Neural cell (in vitro differentiated cells): Measurements from ENCODE around the gene OPN4. TPM values are rescaled to one million over a fixed set of nuclear protein-coding genes. Genes with fewer than 3 reads are reported as not detected.

Experiments
- H2AFZ ChIP-seq: fragments of 200-600, 300-800 bp; sonication (generic), shearing (Covaris generic); 2 replicates; pipeline ENCODE4 v1.6.0; 2014; ENCODE audit warnings: low read depth, mild to moderate bottlenecking, antibody characterized with exemption, low read length, moderate library complexity
- H3F3A ChIP-seq: fragments of 200-600 bp; shearing (Covaris generic); 2 replicates; pipeline ENCODE4 v1.6.1; 2016; ENCODE audit warnings: mild to moderate bottlenecking, moderate library complexity, mixed read lengths, antibody characterized with exemption, low read length; ENCODE audit not compliant: insufficient read depth, poor library complexity, severe bottlenecking
- H3K27ac ChIP-seq: fragments of 200-600, 300-800 bp; sonication (generic), shearing (Covaris generic); 2 replicates; pipeline ENCODE4 v1.5.1; 2014; ENCODE audit warnings: mild to moderate bottlenecking, low read length, moderate library complexity
- H3K27me3 ChIP-seq: fragments of 300-800, 200-600 bp; sonication (generic), shearing (Covaris generic); 2 replicates; pipeline ENCODE4 v1.6.0; 2014; ENCODE audit warnings: mild to moderate bottlenecking, low read depth, low read length, moderate library complexity; ENCODE audit not compliant: insufficient read depth
- H3K36me3 ChIP-seq: fragments of 300-800, 200-600 bp; sonication (generic), shearing (Covaris generic); 2 replicates; pipeline ENCODE4 v1.5.1; 2014; ENCODE audit warnings: mild to moderate bottlenecking, antibody characterized with exemption, low read length, moderate library complexity; ENCODE audit not compliant: insufficient read depth
- H3K4me2 ChIP-seq: fragments of 300-800, 200-600 bp; sonication (generic), shearing (Covaris generic); 2 replicates; pipeline ENCODE4 v1.6.0; 2014; ENCODE audit warnings: mild to moderate bottlenecking, low read length
- H3K4me3 ChIP-seq: fragments of 300-800, 200-600 bp; sonication (generic), shearing (Covaris generic); 2 replicates; pipeline ENCODE4 v1.5.1; 2014; ENCODE audit warnings: mild to moderate bottlenecking, low read length, moderate library complexity
- H3K79me2 ChIP-seq: fragments of 200-600 bp; shearing (Covaris generic); replicated peaks from 2 replicates; pipeline ENCODE4 v1.6.0; 2014; ENCODE audit warnings: mild to moderate bottlenecking, low read length, moderate library complexity; ENCODE audit not compliant: insufficient read depth
- H3K9ac ChIP-seq: fragments of 300-800, 200-600 bp; sonication (generic), shearing (Covaris generic); 2 replicates; pipeline ENCODE4 v1.6.1; 2016; ENCODE audit warnings: mild to moderate bottlenecking, low read length, mixed read lengths
- H3K9me2 ChIP-seq: fragments of 200-600 bp; shearing (Covaris generic); 2 replicates; pipeline ENCODE4 v1.6.1; 2016; ENCODE audit warnings: mild to moderate bottlenecking, low read length, mixed read lengths; ENCODE audit not compliant: insufficient read depth
- H3K9me3 ChIP-seq: fragments of 200-600, 300-800 bp; sonication (generic), shearing (Covaris generic); 2 replicates; pipeline ENCODE4 v1.6.1; 2016; ENCODE audit warnings: mild to moderate bottlenecking, mixed run types, low read length, moderate library complexity, mixed read lengths
- H4K20me1 ChIP-seq: fragments of 200-600 bp; shearing (Covaris generic); 2 replicates; pipeline ENCODE4 v1.6.1; 2016; ENCODE audit warnings: mild to moderate bottlenecking, mixed run types; ENCODE audit not compliant: insufficient read depth
- EP300 ChIP-seq: fragments of 450-650 bp; conservative IDR thresholded peaks from 2 replicates; pipeline ENCODE4 v1.6.1; 2014; ENCODE audit warnings: antibody characterized with exemption, mild to moderate bottlenecking, moderate library complexity; ENCODE audit not compliant: poor library complexity, severe bottlenecking
- EZH2 ChIP-seq: fragments of 200-600, 300-800 bp; shearing (Covaris generic), sonication (generic); IDR thresholded peaks from 2 replicates; pipeline ENCODE4 v1.6.1; 2014; ENCODE audit warnings: antibody characterized with exemption, low read length, borderline replicate concordance, mild to moderate bottlenecking; ENCODE audit not compliant: insufficient read depth, poor library complexity, severe bottlenecking
- MXI1 ChIP-seq: fragments of 450-650 bp; conservative IDR thresholded peaks from 2 replicates; pipeline ENCODE4 v1.6.1; 2014; ENCODE audit warnings: antibody characterized with exemption, mild to moderate bottlenecking; ENCODE audit not compliant: poor library complexity, severe bottlenecking
- POLR2AphosphoS5 ChIP-seq: IDR thresholded peaks from 2 replicates; pipeline ENCODE4 v1.6.1; 2012
- RAD21 ChIP-seq: fragments of 450-650 bp; conservative IDR thresholded peaks from 2 replicates; pipeline ENCODE4 v1.6.1; 2014; ENCODE audit warnings: antibody characterized with exemption, mild to moderate bottlenecking, moderate library complexity
- SMC3 ChIP-seq: fragments of 450-650 bp; conservative IDR thresholded peaks from 2 replicates; pipeline ENCODE4 v1.6.1; 2014; ENCODE audit warnings: antibody characterized with exemption, mild to moderate bottlenecking, moderate library complexity; ENCODE audit not compliant: poor library complexity
- TAF1 ChIP-seq: IDR thresholded peaks from 2 replicates; pipeline ENCODE4 v1.6.1; 2012; ENCODE audit warnings: low read depth
- polyA plus RNA-seq: library from polyadenylated mRNA; depleted of rRNA; stranded (reverse); fragments of >200 nt; gene quantifications from 2 replicates; pipeline ENCODE4 v1.2.3, GENCODE V29; 2014
- TF ChIP-seq, protein P1 (sequence below): IDR thresholded peaks from 2 replicates; pipeline ENCODE4 v1.6.1; 2012; ENCODE audit warnings: borderline replicate concordance
- TF ChIP-seq, protein P2 (sequence below): fragments of 450-650 bp; IDR thresholded peaks from 2 replicates; pipeline ENCODE4 v1.5.1; 2014; ENCODE audit warnings: antibody characterized with exemption, mild to moderate bottlenecking, moderate library complexity; ENCODE audit not compliant: poor library complexity, severe bottlenecking

Gene OPN4
- polyA plus RNA-seq, 1 donor from 2014 or later, result not detected

DNA sequence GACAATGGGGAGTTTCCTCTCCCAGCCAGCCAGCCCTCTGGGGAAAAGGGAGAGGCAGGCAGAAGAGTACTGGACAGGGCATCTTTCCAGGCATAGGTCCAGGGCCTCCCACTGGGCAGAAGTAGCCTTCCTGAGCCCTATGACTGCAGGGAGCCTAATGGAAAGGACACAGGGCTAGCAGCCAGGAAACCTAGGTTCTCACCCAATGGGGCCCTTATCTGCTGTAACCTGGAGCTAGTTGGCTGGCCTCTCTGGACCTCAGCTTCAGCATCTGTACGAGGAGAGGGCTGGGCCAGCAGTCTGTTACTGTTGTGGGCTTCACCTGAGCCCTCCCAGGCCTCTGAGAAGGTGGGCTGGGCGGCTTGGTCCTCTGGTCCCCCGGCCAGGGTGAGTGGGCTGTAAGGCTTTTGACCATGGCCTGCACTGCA, 36.3 kb downstream of the OPN4 start:
- H3K9me2 ChIP-seq, result no peaks in the 10 kb centered on the region
- H4K20me1 ChIP-seq, result no peaks in the 10 kb centered on the region
- no peaks in the 10 kb centered on the region for H3K36me3 ChIP-seq
- H3K4me2 ChIP-seq, result no peak overlapping the region
- H3K79me2 ChIP-seq, result no peaks in the 10 kb centered on the region
- no peak overlapping the region for H2AFZ ChIP-seq
- no peak overlapping the region for H3K27ac ChIP-seq
- no peaks in the 10 kb centered on the region for H3F3A ChIP-seq
- H3K4me3 ChIP-seq, result no peak overlapping the region
- TF ChIP-seq POLR2AphosphoS5, result no peak
- TF ChIP-seq, protein P1, sequence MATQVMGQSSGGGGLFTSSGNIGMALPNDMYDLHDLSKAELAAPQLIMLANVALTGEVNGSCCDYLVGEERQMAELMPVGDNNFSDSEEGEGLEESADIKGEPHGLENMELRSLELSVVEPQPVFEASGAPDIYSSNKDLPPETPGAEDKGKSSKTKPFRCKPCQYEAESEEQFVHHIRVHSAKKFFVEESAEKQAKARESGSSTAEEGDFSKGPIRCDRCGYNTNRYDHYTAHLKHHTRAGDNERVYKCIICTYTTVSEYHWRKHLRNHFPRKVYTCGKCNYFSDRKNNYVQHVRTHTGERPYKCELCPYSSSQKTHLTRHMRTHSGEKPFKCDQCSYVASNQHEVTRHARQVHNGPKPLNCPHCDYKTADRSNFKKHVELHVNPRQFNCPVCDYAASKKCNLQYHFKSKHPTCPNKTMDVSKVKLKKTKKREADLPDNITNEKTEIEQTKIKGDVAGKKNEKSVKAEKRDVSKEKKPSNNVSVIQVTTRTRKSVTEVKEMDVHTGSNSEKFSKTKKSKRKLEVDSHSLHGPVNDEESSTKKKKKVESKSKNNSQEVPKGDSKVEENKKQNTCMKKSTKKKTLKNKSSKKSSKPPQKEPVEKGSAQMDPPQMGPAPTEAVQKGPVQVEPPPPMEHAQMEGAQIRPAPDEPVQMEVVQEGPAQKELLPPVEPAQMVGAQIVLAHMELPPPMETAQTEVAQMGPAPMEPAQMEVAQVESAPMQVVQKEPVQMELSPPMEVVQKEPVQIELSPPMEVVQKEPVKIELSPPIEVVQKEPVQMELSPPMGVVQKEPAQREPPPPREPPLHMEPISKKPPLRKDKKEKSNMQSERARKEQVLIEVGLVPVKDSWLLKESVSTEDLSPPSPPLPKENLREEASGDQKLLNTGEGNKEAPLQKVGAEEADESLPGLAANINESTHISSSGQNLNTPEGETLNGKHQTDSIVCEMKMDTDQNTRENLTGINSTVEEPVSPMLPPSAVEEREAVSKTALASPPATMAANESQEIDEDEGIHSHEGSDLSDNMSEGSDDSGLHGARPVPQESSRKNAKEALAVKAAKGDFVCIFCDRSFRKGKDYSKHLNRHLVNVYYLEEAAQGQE, result no peak
- no peak for TF ChIP-seq MXI1
- TF ChIP-seq RAD21, result no peak
- no peaks in the 10 kb centered on the region for H3K27me3 ChIP-seq
- H3K9me3 ChIP-seq, result no peaks in the 10 kb centered on the region
- no peak overlapping the region for H3K9ac ChIP-seq

DNA sequence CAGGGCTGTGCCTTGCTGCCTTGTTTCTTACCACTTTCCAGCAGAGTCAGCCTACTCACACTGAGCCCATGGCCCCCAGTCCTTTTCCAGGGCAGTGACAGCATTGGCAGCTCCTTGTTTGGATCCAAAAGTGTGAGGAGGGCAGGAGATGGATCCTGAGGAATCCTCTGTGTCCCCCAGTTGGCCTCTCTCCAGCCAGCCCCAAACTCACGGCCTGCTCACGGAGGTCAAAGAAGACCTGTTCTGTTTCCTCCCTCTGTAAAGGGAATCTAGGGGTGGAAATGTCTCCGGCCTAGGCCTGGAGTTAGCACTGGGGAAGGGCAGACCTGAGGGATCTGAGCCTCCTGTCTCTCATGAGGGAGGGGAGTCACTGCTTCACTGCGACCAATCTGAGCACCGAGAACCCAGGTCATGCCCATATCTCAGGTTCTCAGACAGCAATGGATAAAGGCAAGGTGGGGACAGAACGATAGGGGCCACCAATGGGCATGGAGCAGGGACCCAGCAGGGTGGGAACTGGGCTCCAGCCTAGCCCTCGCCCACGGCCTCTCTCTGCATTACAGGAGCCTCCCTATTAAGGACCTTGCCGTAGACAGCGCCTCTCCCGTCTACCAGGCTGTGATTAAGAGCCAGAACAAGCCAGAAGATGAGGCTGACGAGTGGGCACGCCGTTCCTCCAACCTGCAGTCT, 37.1 kb downstream of the OPN4 start:
- Histone ChIP-seq H3K36me3 (no peaks in the 10 kb centered on the region), H3K9me2 (no peaks in the 10 kb centered on the region), H3K9ac (no peak overlapping the region), H3K79me2 (no peaks in the 10 kb centered on the region), H3K27ac (no peak overlapping the region), H3K4me2 (no peak overlapping the region), H3F3A (no peaks in the 10 kb centered on the region), H3K27me3 (no peaks in the 10 kb centered on the region), H4K20me1 (no peaks in the 10 kb centered on the region), H3K4me3 (no peak overlapping the region), H2AFZ (no peak overlapping the region), H3K9me3 (no peaks in the 10 kb centered on the region)
- no peak for TF ChIP-seq EZH2
- TF ChIP-seq, protein P1, result no peak
- TF ChIP-seq TAF1, result no peak
- no peak for TF ChIP-seq POLR2AphosphoS5
- no peak for TF ChIP-seq EP300
- TF ChIP-seq, protein P2, sequence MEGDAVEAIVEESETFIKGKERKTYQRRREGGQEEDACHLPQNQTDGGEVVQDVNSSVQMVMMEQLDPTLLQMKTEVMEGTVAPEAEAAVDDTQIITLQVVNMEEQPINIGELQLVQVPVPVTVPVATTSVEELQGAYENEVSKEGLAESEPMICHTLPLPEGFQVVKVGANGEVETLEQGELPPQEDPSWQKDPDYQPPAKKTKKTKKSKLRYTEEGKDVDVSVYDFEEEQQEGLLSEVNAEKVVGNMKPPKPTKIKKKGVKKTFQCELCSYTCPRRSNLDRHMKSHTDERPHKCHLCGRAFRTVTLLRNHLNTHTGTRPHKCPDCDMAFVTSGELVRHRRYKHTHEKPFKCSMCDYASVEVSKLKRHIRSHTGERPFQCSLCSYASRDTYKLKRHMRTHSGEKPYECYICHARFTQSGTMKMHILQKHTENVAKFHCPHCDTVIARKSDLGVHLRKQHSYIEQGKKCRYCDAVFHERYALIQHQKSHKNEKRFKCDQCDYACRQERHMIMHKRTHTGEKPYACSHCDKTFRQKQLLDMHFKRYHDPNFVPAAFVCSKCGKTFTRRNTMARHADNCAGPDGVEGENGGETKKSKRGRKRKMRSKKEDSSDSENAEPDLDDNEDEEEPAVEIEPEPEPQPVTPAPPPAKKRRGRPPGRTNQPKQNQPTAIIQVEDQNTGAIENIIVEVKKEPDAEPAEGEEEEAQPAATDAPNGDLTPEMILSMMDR, result no peak
- no peak for TF ChIP-seq MXI1
- TF ChIP-seq SMC3, result no peak
- no peak for TF ChIP-seq RAD21
